Erythroblast (primary cell): Measurements from ENCODE around the gene MUC4.
"Not testable (repeated sequence)": the region's sequence is repeated elsewhere in the genome, so short reads cannot be mapped to it uniquely, and the experiment has no call there.

ENCODE experiments used
- DNase-seq, 2 experiments: peaks; one replicate each; lab custom pipeline; 2025; lab: John Stamatoyannopoulos, UW
- GATA1 ChIP-seq: IDR thresholded peaks from 2 replicates; pipeline ENCODE4 v1.6.1; 2011; ENCODE audit warnings: low read depth, mild to moderate bottlenecking, control low read depth, low read length, moderate library complexity
- POLR2A ChIP-seq: IDR thresholded peaks from 2 replicates; pipeline ENCODE4 v1.6.1; 2011; ENCODE audit warnings: mild to moderate bottlenecking, low read length

MUC4 gene

DNA sequence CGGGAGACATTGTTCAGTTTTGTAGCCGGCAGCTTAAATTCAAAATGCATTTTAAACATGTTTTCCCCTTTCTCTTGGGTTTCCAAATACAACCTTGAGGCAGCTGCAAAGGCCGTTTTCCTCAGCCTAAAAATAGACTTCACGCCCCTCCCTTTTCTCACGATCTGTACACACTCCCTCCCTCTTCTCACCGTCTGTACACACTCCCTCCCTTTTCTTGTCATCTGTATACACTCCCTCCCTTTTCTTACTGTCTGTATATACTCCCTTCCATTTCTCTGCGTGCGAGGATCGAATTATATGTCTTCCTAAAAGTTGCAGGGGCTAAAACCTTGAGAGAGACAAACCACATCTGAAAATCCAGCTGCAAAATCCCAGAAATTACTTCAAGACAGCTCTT, 8.9 kb downstream of the MUC4 start:
- no peak for TF ChIP-seq POLR2A
- no peak for TF ChIP-seq GATA1
- no peak for DNase-seq

DNA sequence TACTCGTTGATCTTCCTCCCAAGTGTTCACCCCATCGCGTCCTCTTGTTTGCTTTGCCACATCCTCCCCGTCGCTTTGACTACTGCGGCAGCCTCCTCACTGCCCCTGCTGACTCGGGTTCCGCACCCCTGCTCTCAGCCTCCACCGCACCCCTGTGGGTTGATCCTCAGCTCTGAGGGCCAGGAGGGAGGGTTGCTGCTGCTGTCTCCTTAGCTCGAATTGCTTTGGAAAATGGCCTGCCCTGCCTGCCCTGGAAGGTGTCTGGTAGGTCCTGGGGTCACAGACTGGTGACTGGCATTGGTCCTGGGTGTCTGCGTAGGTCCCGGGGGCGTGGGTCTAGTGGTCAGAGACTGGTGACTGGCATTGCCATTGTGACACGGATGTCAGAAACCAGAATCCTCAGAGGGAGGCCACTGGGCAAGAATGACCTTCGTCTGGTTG, 9.4 kb downstream of the MUC4 start:
- TF ChIP-seq GATA1 (no peak), POLR2A (no peak)
- DNase-seq = no peak

DNA sequence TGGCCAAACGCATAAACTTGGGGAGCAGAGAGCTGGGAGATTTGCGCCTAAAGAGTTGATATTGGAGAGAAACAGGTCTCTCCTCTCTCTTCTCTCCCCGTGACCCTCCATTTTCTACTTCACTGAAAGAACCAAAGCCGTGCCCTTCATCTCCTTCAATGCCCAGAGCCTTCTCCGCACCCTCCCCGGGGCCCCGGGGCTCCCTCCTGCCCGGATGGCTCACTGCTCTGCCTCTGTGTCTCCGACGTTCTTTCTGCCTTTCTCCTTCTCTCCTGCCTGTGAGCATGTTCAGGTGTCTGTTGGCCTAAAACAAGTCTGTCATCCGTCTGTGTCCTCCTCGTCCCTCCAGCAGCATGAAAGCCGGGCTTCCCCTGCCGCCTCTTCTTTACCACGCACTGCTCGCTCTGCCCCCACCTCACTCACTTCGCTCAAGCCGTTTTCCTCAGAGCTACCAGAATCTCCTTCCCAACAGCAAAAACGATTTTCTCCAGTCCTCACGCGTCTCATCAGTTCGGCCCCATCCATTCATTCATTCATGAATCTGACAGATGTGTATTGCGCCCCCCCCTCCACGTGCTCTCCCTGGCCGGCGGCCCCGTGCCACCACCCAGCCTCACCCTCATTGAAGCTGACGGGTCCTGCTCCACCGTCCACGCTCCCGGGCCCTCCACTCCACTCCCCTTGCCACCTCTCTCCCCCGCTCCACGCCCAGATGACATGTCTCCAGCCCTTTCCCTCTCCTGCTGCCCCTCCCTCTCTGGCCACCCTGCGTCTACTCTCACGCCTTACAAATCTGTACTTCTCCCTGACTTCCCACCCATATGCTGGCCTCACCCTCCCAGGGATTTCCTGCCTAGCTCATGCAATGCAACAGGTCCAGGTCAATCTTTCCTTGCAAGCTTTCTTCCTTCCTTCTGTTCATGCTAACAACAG, 10.2 kb downstream of the MUC4 start:
- TF ChIP-seq POLR2A (no peak), GATA1 (no peak)
- no peak for DNase-seq

GRCh38 chr3:195800240-195800639, 11.5 kb downstream of the MUC4 start:
- DNase-seq = no peak
- no peak for TF ChIP-seq GATA1
- TF ChIP-seq POLR2A = no peak

DNA sequence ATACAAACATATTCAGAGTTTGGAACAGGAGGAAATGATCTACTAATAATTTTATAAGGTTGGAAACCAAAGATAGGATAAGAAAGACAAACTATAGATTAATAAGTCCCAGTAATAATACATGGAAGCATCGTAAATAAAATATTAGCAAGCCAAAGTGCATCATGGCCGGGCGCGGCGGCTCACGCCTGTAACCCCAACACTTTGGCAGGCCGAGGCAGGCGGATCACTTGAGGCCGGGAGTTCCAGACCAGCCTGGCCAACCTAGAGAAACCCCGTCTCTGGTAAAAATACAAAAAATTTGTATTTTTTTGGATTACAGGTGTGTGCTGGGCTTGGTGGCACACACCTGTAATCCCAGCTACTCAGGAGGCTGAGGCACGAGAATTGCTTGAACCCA, 14.9 kb downstream of the MUC4 start:
- TF ChIP-seq GATA1 (no peak), POLR2A (no peak)
- DNase-seq = no peak

DNA sequence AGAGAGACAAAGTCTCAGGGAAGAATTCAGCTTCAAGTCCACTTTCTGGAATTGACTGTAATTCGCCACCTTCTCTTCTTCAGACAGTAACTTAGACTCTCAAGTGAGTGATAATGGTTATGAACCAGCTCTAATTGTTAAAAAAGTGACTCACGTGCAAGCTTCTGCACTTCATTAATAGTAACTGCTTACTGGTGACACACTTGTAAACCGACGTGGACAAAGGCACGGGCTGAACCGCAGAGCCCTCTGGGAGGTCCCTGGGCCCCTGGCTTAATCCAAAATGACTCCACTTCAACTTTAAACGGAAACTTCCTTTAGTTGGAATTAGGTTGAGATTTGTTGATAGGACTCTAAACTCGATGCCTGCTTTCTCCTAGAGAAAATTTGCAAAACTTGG, 17.0 kb downstream of the MUC4 start:
- DNase-seq = no peak
- TF ChIP-seq GATA1 = no peak
- no peak for TF ChIP-seq POLR2A

GRCh38 chr3:195792621-195793020, 19.1 kb downstream of the MUC4 start:
- not testable (repeated sequence) for DNase-seq

- TF ChIP-seq POLR2A (no peak), GATA1 (no peak)
- no peak for DNase-seq
These were observed 20.8 kb downstream of the MUC4 start for GRCh38 chr3:195790901-195791300.

- TF ChIP-seq GATA1 = no peak
- no peak for TF ChIP-seq POLR2A
- DNase-seq = no peak
These were observed 22.8 kb downstream of the MUC4 start for GRCh38 chr3:195788711-195789581.

GRCh38 chr3:195785781-195786405, 25.8 kb downstream of the MUC4 start:
- not testable (repeated sequence) for DNase-seq

- not testable (repeated sequence) for DNase-seq
These were observed 27.7 kb downstream of the MUC4 start for GRCh38 chr3:195784031-195784430.

DNA sequence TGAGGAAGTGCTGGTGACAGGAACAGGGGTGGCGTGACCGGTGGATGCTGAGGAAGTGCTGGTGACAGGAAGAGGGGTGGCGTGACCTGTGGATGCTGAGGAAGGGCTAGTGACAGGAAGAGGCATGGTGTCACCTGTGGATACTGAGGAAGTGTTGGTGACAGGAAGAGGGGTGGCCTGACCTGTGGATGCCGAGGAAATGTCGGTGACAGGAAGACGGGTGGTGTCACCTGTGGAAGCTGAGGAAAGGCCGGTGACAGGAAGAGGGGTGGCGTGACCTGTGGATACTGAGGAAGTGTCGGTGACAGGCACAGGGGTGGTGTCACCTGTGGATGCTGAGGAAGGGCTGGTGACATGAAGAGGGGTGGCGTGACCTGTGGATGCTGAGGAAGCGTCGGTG, 30.5 kb downstream of the MUC4 start:
- not testable (repeated sequence) for DNase-seq

DNA sequence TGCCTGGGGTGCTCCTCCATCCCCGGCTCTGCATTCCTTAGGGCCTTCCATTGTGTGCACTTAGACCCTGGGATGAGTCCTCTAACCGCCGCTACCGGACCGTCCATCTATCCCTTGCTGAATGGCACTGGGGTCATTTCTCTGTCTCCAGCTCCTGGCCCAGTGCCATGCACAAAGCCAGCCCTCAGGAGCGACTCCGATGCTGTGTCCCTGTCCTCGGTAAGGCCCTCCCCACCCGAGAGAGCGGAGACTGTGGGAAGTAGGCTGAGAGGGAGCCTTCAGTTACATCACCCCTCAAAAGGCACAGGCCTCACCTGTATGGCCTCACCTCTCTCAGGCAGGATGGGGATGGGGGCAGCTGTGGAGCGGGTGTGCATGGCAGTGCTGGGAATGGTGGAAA, 33.8 kb downstream of the MUC4 start:
- TF ChIP-seq GATA1 (no peak), POLR2A (no peak)
- DNase-seq = no peak

GRCh38 chr3:195774917-195775316, 36.8 kb downstream of the MUC4 start:
- DNase-seq = peak; percentile 28 to 56

More at GRCh38 chr3:195774917-195775316, 36.8 kb downstream of the MUC4 start:
- no peak for TF ChIP-seq GATA1
